GM12878 (cell line): ENCODE results near the gene FANCD2OS. TPM values are rescaled to one million over a fixed set of nuclear protein-coding genes. Genes with fewer than 3 reads are reported as not detected.

Experiments
- ATAC-seq: fragments of 200-7000 bp; cut with Tn5 transposase; 3 replicates; pipeline ENCODE4 v1.9.1; 2020; ENCODE audit warnings: mild to moderate bottlenecking, moderate library complexity
- BruUV-seq: library from RNA; stranded (reverse); fragments of 400-500 nt; replicated peaks from 2 replicates; lab custom pipeline; 2021; lab: Mats Ljungman, UMichigan
- CTCF ChIA-PET: fragments of 300-600 bp; sonication (Branson Sonifier 250); formaldehyde crosslinking; extraction: SDS; loops from one replicate; lab custom pipeline; 2021; ENCODE audit warnings: inconsistent platforms; lab: Yijun Ruan, JAX
- POLR2A ChIA-PET: fragments of 350-600 bp; formaldehyde crosslinking; extraction: SDS; loops from one replicate; lab custom pipeline; 2021; ENCODE audit warnings: inconsistent platforms; lab: Charles Lee
- RAD21 ChIA-PET: fragments of 300-600 bp; sonication (Branson Sonifier 250); formaldehyde crosslinking; loops from one replicate; lab custom pipeline; 2023; ENCODE audit warnings: antibody characterized with exemption; ENCODE audit not compliant: unreplicated experiment; lab: Charles Lee
- SMC1A ChIA-PET: fragments of 300-600 bp; sonication (Branson Sonifier 250); formaldehyde crosslinking; loops from one replicate; lab custom pipeline; 2023; ENCODE audit not compliant: unreplicated experiment, uncharacterized antibody; lab: Charles Lee
- DNase-seq: peaks from one replicate; pipeline ENCODE4 v3.0.0-alpha.2; 2011; ENCODE audit warnings: low read depth, low spot score
- FAIRE-seq: peaks from 3 replicates; lab custom pipeline; 2011; peaks lifted over from hg19 to GRCh38; lab: Jason Lieb, UNC
- H2AFZ ChIP-seq: 2 replicates; pipeline ENCODE4 v1.6.0; 2011; ENCODE audit warnings: low read depth, low read length, control low read depth; ENCODE audit not compliant: control insufficient read depth
- H3K27ac ChIP-seq: 2 replicates; pipeline ENCODE4 v1.5.1; 2011; ENCODE audit warnings: control low read depth; ENCODE audit not compliant: control insufficient read depth, insufficient read depth
- H3K27me3 ChIP-seq, 2 experiments: replicated peaks in 1 of 2; 2 replicates each; pipeline versions ENCODE4 v1.6.0 to v1.6.1; 2011; ENCODE audit warnings: low read length in 1 of 2; ENCODE audit not compliant: control insufficient read depth in 2 of 2, insufficient read depth in 2 of 2
- H3K36me3 ChIP-seq, 2 experiments: 2 replicates each; pipeline ENCODE4 v1.5.1; 2011; ENCODE audit warnings: low read length in 1 of 2; ENCODE audit not compliant: control insufficient read depth in 2 of 2, insufficient read depth in 2 of 2
- H3K4me1 ChIP-seq: 2 replicates; pipeline ENCODE4 v1.6.1; 2011; ENCODE audit warnings: mild to moderate bottlenecking, low read length, moderate library complexity, mixed read lengths; ENCODE audit not compliant: control insufficient read depth, insufficient read depth
- H3K4me2 ChIP-seq: 2 replicates; pipeline ENCODE4 v1.6.0; 2011; ENCODE audit warnings: control low read depth; ENCODE audit not compliant: control insufficient read depth, insufficient read depth
- H3K4me3 ChIP-seq: fragments of 200-600 bp; sonication (generic); 2 replicates; pipeline ENCODE4 v1.5.1; 2016
- H3K79me2 ChIP-seq: 2 replicates; pipeline ENCODE4 v1.6.0; 2011; ENCODE audit warnings: low read length; ENCODE audit not compliant: control insufficient read depth, insufficient read depth
- H3K9ac ChIP-seq: 2 replicates; pipeline ENCODE4 v1.8.0; 2011; ENCODE audit warnings: low read length, control low read depth, mixed read lengths; ENCODE audit not compliant: control insufficient read depth, insufficient read depth
- H3K9me3 ChIP-seq: replicated peaks from 3 replicates; pipeline ENCODE4 v1.5.1; 2011; ENCODE audit warnings: mild to moderate bottlenecking, low read length; ENCODE audit not compliant: control insufficient read depth, insufficient read depth
- H4K20me1 ChIP-seq: 2 replicates; pipeline ENCODE4 v1.6.0; 2011; ENCODE audit not compliant: control insufficient read depth, insufficient read depth
- EP300 ChIP-seq, 2 experiments: fragments of 150-350 bp in 1 of 2; IDR thresholded peaks; 2 replicates each; pipeline ENCODE4 v1.6.1; 2011 to 2012; ENCODE audit warnings: low read depth in 2 of 2, low read length in 2 of 2, borderline replicate concordance in 1 of 2, improper control_type of control experiment in 1 of 2, inconsistent platforms in 1 of 2; ENCODE audit not compliant: control insufficient read depth in 1 of 2
- EZH2 ChIP-seq: IDR thresholded peaks from 2 replicates; pipeline ENCODE4 v1.6.1; 2012; ENCODE audit warnings: low read depth, mild to moderate bottlenecking, control low read depth, inconsistent platforms, low read length, borderline replicate concordance; ENCODE audit not compliant: control insufficient read depth
- IRF4 ChIP-seq: IDR thresholded peaks from 2 replicates; pipeline ENCODE4 v1.6.1; 2011; ENCODE audit warnings: low read depth, low read length
- LARP7 ChIP-seq: fragments of 450-650 bp; IDR thresholded peaks from 2 replicates; pipeline ENCODE4 v1.6.1; 2017; ENCODE audit warnings: mild to moderate bottlenecking
- MEF2B ChIP-seq: fragments of 450-650 bp; IDR thresholded peaks from 2 replicates; pipeline ENCODE4 v1.6.1; 2018; ENCODE audit warnings: mild to moderate bottlenecking, moderate library complexity; ENCODE audit not compliant: partially characterized antibody, poor library complexity, severe bottlenecking
- RB1 ChIP-seq: fragments of 450-650 bp; formaldehyde crosslinking; IDR thresholded peaks from 2 replicates; pipeline ENCODE4 v1.6.1; 2017; ENCODE audit warnings: mild to moderate bottlenecking, borderline replicate concordance
- RFX5 ChIP-seq: IDR thresholded peaks from 2 replicates; pipeline ENCODE4 v1.6.1; 2011; ENCODE audit warnings: low read depth, low read length, improper control_type of control experiment
- WGBS: methylation state at CpG from one replicate; pipeline ENCODE4 v1.1.6; 2016; ENCODE audit warnings: low lambda C conversion rate; ENCODE audit not compliant: insufficient replicate concordance, insufficient coverage; ENCODE audit errors: missing lambda C conversion rate; 5-methylcytosine and 5-hydroxymethylcytosine counted together
- in situ Hi-C: fragments of 300-500 bp; cut with MboI; formaldehyde crosslinking; loops from 9 replicates; pipeline ENCODE4 v1.14.3; 2018; ENCODE audit warnings: mixed read lengths
- intact Hi-C: fragments of 100-400 bp; cut with micrococcal nuclease; formaldehyde crosslinking; loops from one replicate; pipeline ENCODE4 v1.14.2; 2022; ENCODE audit not compliant: unreplicated experiment
- polyA plus RNA-seq, 11 experiments: library from polyadenylated mRNA; depleted of rRNA in 4 of 11; unstranded in 6 of 11; stranded (reverse) in 5 of 11; fragments of >200 nt; fragmentation: Nextera tagmentation in 4 of 11; fragmentation: Illumina TruSeq in 1 of 11; extraction: Ambion mirVana in 4 of 11; extraction: Trizol in 1 of 11; gene quantifications; 1 replicate in 1 of 11; 2 replicates in 10 of 11; pipeline versions ENCODE4 v1.2.1 to v1.2.3, GENCODE V29; 2011 to 2016; ENCODE audit warnings: inconsistent platforms in 2 of 11, missing spikeins in 2 of 11, low read depth in 1 of 11
- total RNA-seq, 4 experiments: library from RNA; depleted of rRNA in 3 of 4; stranded (reverse); fragments of >200 nt in 3 of 4; fragmentation: Illumina TruSeq in 1 of 4; extraction: Trizol in 1 of 4; gene quantifications; 2 replicates each; pipeline versions ENCODE4 v1.2.1 to v1.2.3, GENCODE V29; 2013 to 2021
- TF ChIP-seq, protein P1 (sequence below): fragments of 450-650 bp; formaldehyde crosslinking; IDR thresholded peaks from 2 replicates; pipeline ENCODE4 v1.4.0; 2020; ENCODE audit warnings: mild to moderate bottlenecking, moderate library complexity
- TF ChIP-seq, protein P2 (sequence below): fragments of 450-650 bp; IDR thresholded peaks from 2 replicates; pipeline ENCODE4 v1.6.1; 2017; ENCODE audit warnings: mild to moderate bottlenecking, moderate library complexity
- TF ChIP-seq, protein P3 (sequence below): fragments of 450-650 bp; IDR thresholded peaks from 2 replicates; pipeline ENCODE4 v1.6.1; 2018; ENCODE audit warnings: mild to moderate bottlenecking, low read depth, moderate library complexity; ENCODE audit not compliant: partially characterized antibody

The FANCD2OS gene
- total and polyA plus RNA-seq, 10 of the 15 experiments (the other 5 are each of a cell fraction or from before 2014, with no cell fraction given) = 0.38 to 0.42 TPM; not detected in 8

DNA sequence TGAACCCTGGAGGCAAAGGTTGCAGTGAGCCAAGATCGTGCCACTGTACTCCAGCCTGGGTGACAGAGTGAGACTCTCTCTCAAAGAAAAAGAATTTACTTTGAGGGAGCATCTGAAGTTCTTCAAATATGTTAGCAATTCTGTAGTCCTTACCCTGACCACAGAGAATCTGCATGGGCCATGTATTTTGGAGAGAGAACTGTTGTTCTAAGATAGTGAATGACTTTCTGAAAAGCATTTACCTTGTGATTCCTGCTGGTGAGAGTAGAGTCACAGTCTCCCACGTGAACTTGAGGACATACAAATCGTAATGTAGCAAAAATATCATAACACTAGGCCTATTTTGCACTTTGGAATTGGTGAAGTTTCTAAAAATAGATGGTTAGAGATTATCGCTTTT, 11.3 kb upstream of the FANCD2OS start (continued):
- TF ChIP-seq MEF2B (no peak), EP300 (IDR thresholded peaks at IDR 0.05; ENCODE audit: borderline replicate concordance in 1 of 2, control insufficient read depth in 1 of 2, low read depth in 2 of 2, low read length in 2 of 2) (no peak), EZH2 (no peak), LARP7 (no peak)

GRCh38 chr3:10116928-10117327, 8.9 kb upstream of the FANCD2OS start:
- peak overlapping the region; percentile 77 for H3K4me2 ChIP-seq
- FAIRE-seq = no peak
- H2AFZ ChIP-seq = no peak overlapping the region
- peak overlapping the region; percentile 94; the same call in 1 of the 2 replicates for H3K9ac ChIP-seq
- no TSS peak for BruUV-seq
- no peak for ATAC-seq
- peaks cover 52% of the 10 kb centered on the region for H3K79me2 ChIP-seq
- intact Hi-C loops = loop anchor here (5.0 to 10.0 kb wide), 2 partner anchors 108 to 205 kb away; partner anchors contain the start of gene SEC13
- H3K27ac ChIP-seq = no peak overlapping the region; the same call in 1 of the 2 replicates
- H4K20me1 ChIP-seq = no peaks in the 10 kb centered on the region; the same call in 1 of the 2 replicates
- H3K36me3 ChIP-seq = peaks cover 0 to 6% of the 10 kb centered on the region in 2 experiments; a peak in 2 of 4 replicates
- 86% methylated on average over 4 of the region's 4 CpGs for WGBS
- ChIA-PET CTCF (interaction anchor here (0.6 to 2.0 kb wide), 4 partner anchors 49 to 166 kb away, joined by 3 to 4 read pairs (median 3); no protein-coding TSS in a partner anchor), POLR2A (interaction anchor here (0.6 to 2.0 kb wide), 8 partner anchors 9 to 1015 kb away, joined by 3 to 9 read pairs (median 4); partner anchors contain the start of genes MTMR14 and TATDN2), RAD21 (interaction anchor here (1.0 to 2.0 kb wide), 5 partner anchors 19 to 612 kb away, joined by 3 to 10 read pairs (median 3); no protein-coding TSS in a partner anchor), SMC1A (interaction anchor here (0.7 to 1.8 kb wide), 9 partner anchors 10 to 142 kb away, joined by 3 to 7 read pairs (median 4); no protein-coding TSS in a partner anchor)
- peak overlapping the region; percentile 89 for H3K4me3 ChIP-seq
- no peak for DNase-seq
- in situ Hi-C loops = no loop called here
- H3K4me1 ChIP-seq = peaks cover 3% of the 10 kb centered on the region
- H3K9me3 ChIP-seq = no peaks in the 10 kb centered on the region
- H3K27me3 ChIP-seq = no peaks in the 10 kb centered on the region
- TF ChIP-seq, protein P1, sequence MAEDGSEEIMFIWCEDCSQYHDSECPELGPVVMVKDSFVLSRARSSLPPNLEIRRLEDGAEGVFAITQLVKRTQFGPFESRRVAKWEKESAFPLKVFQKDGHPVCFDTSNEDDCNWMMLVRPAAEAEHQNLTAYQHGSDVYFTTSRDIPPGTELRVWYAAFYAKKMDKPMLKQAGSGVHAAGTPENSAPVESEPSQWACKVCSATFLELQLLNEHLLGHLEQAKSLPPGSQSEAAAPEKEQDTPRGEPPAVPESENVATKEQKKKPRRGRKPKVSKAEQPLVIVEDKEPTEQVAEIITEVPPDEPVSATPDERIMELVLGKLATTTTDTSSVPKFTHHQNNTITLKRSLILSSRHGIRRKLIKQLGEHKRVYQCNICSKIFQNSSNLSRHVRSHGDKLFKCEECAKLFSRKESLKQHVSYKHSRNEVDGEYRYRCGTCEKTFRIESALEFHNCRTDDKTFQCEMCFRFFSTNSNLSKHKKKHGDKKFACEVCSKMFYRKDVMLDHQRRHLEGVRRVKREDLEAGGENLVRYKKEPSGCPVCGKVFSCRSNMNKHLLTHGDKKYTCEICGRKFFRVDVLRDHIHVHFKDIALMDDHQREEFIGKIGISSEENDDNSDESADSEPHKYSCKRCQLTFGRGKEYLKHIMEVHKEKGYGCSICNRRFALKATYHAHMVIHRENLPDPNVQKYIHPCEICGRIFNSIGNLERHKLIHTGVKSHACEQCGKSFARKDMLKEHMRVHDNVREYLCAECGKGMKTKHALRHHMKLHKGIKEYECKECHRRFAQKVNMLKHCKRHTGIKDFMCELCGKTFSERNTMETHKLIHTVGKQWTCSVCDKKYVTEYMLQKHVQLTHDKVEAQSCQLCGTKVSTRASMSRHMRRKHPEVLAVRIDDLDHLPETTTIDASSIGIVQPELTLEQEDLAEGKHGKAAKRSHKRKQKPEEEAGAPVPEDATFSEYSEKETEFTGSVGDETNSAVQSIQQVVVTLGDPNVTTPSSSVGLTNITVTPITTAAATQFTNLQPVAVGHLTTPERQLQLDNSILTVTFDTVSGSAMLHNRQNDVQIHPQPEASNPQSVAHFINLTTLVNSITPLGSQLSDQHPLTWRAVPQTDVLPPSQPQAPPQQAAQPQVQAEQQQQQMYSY (CRISPR knock-in tag) = no peak
- TF ChIP-seq IRF4 (no peak), RB1 (no peak), RFX5 (no peak)
- TF ChIP-seq, protein P2, sequence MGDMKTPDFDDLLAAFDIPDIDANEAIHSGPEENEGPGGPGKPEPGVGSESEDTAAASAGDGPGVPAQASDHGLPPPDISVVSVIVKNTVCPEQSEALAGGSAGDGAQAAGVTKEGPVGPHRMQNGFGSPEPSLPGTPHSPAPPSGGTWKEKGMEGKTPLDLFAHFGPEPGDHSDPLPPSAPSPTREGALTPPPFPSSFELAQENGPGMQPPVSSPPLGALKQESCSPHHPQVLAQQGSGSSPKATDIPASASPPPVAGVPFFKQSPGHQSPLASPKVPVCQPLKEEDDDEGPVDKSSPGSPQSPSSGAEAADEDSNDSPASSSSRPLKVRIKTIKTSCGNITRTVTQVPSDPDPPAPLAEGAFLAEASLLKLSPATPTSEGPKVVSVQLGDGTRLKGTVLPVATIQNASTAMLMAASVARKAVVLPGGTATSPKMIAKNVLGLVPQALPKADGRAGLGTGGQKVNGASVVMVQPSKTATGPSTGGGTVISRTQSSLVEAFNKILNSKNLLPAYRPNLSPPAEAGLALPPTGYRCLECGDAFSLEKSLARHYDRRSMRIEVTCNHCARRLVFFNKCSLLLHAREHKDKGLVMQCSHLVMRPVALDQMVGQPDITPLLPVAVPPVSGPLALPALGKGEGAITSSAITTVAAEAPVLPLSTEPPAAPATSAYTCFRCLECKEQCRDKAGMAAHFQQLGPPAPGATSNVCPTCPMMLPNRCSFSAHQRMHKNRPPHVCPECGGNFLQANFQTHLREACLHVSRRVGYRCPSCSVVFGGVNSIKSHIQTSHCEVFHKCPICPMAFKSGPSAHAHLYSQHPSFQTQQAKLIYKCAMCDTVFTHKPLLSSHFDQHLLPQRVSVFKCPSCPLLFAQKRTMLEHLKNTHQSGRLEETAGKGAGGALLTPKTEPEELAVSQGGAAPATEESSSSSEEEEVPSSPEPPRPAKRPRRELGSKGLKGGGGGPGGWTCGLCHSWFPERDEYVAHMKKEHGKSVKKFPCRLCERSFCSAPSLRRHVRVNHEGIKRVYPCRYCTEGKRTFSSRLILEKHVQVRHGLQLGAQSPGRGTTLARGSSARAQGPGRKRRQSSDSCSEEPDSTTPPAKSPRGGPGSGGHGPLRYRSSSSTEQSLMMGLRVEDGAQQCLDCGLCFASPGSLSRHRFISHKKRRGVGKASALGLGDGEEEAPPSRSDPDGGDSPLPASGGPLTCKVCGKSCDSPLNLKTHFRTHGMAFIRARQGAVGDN = no peak
- TF ChIP-seq, protein P3, sequence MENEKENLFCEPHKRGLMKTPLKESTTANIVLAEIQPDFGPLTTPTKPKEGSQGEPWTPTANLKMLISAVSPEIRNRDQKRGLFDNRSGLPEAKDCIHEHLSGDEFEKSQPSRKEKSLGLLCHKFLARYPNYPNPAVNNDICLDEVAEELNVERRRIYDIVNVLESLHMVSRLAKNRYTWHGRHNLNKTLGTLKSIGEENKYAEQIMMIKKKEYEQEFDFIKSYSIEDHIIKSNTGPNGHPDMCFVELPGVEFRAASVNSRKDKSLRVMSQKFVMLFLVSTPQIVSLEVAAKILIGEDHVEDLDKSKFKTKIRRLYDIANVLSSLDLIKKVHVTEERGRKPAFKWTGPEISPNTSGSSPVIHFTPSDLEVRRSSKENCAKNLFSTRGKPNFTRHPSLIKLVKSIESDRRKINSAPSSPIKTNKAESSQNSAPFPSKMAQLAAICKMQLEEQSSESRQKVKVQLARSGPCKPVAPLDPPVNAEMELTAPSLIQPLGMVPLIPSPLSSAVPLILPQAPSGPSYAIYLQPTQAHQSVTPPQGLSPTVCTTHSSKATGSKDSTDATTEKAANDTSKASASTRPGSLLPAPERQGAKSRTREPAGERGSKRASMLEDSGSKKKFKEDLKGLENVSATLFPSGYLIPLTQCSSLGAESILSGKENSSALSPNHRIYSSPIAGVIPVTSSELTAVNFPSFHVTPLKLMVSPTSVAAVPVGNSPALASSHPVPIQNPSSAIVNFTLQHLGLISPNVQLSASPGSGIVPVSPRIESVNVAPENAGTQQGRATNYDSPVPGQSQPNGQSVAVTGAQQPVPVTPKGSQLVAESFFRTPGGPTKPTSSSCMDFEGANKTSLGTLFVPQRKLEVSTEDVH = no peak
